Measurements from ENCODE around the gene CERS6.

Gene CERS6

DNA sequence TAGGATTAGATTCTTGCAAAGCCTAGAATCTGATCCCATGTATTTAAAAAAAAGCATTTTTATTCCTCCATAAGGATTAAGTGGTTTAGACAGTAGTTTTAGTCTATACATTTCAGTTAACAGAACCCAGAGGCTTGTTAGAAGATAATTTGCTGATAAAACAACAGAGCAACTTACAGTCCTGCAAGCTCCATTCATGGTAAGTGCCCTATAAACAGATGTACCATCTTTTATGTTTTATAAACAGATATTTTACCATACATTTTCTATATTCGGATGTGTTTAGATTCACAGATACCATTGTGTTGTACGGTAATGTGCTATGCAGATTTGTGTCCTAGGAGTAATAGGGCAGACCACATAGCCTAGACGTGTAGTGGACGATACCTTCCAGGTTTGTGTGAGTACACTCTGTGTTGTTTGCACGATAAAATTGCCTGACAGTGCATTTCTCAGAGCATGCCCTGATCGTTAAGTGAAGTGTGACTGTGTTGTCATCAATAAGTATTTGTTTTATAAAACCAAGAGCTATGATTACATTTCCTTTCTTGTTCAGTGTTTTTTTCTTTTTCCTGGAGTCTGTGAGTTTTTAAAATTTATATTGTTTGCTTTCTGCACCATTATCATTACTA, 54.2 kb downstream of the CERS6 start:
- no peak for DNase-seq (ENCODE audit: low read depth)
- TF ChIP-seq, protein P1, sequence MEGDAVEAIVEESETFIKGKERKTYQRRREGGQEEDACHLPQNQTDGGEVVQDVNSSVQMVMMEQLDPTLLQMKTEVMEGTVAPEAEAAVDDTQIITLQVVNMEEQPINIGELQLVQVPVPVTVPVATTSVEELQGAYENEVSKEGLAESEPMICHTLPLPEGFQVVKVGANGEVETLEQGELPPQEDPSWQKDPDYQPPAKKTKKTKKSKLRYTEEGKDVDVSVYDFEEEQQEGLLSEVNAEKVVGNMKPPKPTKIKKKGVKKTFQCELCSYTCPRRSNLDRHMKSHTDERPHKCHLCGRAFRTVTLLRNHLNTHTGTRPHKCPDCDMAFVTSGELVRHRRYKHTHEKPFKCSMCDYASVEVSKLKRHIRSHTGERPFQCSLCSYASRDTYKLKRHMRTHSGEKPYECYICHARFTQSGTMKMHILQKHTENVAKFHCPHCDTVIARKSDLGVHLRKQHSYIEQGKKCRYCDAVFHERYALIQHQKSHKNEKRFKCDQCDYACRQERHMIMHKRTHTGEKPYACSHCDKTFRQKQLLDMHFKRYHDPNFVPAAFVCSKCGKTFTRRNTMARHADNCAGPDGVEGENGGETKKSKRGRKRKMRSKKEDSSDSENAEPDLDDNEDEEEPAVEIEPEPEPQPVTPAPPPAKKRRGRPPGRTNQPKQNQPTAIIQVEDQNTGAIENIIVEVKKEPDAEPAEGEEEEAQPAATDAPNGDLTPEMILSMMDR (IDR thresholded peaks at IDR 0.05; ENCODE audit: low read length, missing control alignments) = no peak
- H3K4me3 ChIP-seq (replicated peaks; ENCODE audit: low read depth, low read length) = no peak overlapping the region

DNA sequence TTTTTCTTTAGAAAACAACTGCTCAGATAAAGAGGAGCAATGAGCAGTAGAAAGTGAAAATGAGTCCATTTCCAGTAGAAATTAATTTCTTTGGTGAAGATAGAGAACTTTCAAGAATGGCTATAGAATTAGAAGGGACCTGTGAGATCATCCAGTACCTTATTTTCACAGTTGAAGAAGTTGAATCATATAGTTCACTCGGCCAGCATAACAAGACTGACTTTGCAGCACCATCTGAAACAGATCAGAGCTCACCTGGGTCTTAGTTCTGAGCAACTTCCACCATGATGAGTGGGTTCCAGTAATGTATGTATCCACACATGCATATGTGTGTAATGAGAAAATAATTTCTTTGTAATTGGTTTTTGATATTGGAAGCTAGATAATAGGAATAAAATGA, 58.6 kb downstream of the CERS6 start:
- TF ChIP-seq, protein P1 (IDR thresholded peaks at IDR 0.05; ENCODE audit: low read length, missing control alignments) = no peak
- DNase-seq (ENCODE audit: low read depth) = no peak
- no peak overlapping the region for H3K4me3 ChIP-seq (replicated peaks; ENCODE audit: low read depth, low read length)

DNA sequence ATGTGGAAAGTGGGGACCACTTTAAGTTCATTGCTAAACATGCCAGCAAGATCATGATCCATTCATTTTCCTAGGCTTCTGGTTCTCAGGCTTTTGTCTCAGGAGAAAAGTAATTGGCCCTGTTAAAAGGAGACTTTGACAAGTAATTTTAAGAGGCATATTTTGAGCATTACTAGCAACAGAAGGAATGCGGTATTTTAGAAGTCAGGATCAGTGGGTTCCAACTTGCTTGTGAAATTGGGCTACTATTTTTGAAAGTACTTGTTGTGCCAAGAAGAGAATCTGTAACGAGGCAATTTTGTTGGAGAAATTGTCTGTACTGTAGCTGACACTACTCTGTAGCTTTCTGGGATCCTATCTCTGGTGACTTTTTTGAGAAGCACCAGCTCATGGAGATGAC, 59.4 kb downstream of the CERS6 start:
- DNase-seq (ENCODE audit: low read depth) = peak; percentile 90
- TF ChIP-seq, protein P1 (IDR thresholded peaks at IDR 0.05; ENCODE audit: low read length, missing control alignments) = no peak
- no peak overlapping the region for H3K4me3 ChIP-seq (replicated peaks; ENCODE audit: low read depth, low read length)

DNA sequence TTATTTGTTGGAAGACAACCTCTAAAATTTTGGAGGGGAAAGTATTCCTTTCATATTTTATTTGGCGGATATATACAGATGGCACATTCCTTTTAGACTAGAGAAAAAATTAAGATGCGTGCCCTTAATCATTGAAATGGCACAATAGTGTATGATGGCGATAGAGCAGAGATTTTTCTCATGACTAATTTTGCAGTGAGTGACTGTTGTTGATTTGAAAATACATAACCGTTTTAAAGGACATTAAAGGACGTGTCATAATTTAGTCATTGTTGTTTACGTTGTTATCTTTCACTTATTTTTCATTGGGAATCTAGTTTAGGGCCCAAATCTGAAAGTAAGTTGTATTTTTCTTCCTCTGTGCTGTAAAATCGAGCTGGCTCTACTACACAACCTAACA, 61.7 kb downstream of the CERS6 start:
- TF ChIP-seq, protein P1 (IDR thresholded peaks at IDR 0.05; ENCODE audit: low read length, missing control alignments) = no peak
- DNase-seq (ENCODE audit: low read depth) = no peak
- H3K4me3 ChIP-seq (replicated peaks; ENCODE audit: low read depth, low read length) = no peak overlapping the region

DNA sequence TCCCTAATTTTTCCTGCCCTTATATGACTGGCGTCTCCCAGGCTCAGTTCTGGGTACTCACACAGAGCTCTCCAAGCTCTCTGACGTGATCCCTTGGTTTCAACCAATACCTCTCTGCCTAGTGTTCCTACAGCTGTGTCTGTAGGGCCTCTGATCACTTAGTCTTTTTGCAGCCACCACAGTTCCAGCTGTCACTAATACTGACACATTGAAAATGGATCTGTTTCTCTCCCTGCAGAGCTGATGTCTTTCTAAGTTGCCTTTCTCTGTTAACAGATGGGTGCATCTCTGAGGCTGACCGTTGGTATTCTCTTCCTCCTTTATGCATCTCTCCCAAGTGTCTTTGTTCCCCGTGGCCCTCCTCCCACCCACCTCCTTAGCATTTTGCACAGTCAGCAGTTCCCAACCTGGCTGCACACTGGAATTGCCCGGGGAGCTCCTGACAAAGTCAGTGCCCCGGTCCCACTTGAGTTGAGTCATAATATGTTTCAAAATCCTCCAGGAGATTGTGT, 62.5 kb downstream of the CERS6 start:
- no peak overlapping the region for H3K4me3 ChIP-seq (replicated peaks; ENCODE audit: low read depth, low read length)
- peak; percentile 44 for DNase-seq (ENCODE audit: low read depth)
- TF ChIP-seq, protein P1 (IDR thresholded peaks at IDR 0.05; ENCODE audit: low read length, missing control alignments) = no peak

DNA sequence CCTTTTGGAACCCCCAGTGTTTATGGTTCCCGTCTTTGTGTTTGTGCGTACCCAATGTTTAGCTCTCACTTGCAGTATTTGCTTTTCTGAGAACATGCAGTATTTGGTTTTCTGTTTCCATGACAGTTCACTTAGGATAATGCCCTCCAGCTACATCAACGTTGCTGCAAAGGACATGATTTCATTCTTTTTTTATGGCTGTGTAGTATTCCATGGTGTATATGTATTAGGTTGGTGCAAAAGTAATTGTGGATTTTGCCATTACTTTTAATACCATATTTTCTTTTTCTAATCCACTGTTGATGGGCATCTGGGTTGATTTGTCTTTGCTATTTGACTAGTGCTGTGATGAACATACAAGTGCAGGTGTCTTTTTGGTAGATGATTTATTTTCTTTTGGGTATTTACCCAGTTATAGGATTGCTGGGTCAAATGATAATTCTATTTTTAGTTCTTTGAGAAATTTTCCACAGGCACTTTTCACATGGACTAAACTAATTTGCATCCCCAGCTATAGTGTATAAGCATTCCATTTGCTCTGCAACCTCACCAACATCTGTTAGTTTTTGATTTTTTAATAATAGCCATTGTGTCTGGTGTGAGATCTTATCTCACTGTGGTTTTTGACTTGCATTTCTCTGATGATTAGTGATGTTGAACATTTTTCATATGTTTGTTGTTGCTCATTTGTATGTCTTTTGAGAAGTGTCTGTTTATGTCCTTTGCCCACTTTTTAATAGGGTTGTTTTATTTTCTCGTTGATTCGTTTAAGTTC, 63.6 kb downstream of the CERS6 start:
- TF ChIP-seq, protein P1 (IDR thresholded peaks at IDR 0.05; ENCODE audit: low read length, missing control alignments) = no peak
- no peak overlapping the region for H3K4me3 ChIP-seq (replicated peaks; ENCODE audit: low read depth, low read length)
- DNase-seq (ENCODE audit: low read depth) = peak; percentile 54
